ENCODE measurements around the gene SEPHS2.
"Not testable (repeated sequence)": the region's sequence is repeated elsewhere in the genome, so short reads cannot be mapped to it uniquely, and the experiment has no call there.

Gene SEPHS2

GRCh38 chr16:30445408-30446202 lies at the start of gene SEPHS2:
TSS of gene SEPHS2 (minus strand) at chr16:30445874. CDS start at chr16:30445727, 147 bp downstream.
- DNase-seq (ENCODE audit: low read depth) = peak; percentile 97

GRCh38 chr16:30494709-30495108 lies 49.0 kb upstream of the SEPHS2 start:
- DNase-seq (ENCODE audit: low read depth) = no peak

- DNase-seq (ENCODE audit: low read depth) = no peak
Observed at GRCh38 chr16:30493941-30494488, 48.3 kb upstream of the SEPHS2 start.

GRCh38 chr16:30491744-30492308 lies 46.2 kb upstream of the SEPHS2 start:
- DNase-seq (ENCODE audit: low read depth) = peak; percentile 97

- no peak for DNase-seq (ENCODE audit: low read depth)
Observed at GRCh38 chr16:30491229-30491628, 45.6 kb upstream of the SEPHS2 start.

GRCh38 chr16:30490210-30490609 lies 44.5 kb upstream of the SEPHS2 start:
- DNase-seq (ENCODE audit: low read depth) = no peak

GRCh38 chr16:30488764-30489605 lies 43.3 kb upstream of the SEPHS2 start:
- DNase-seq (ENCODE audit: low read depth) = no peak

GRCh38 chr16:30485818-30486436 lies 40.3 kb upstream of the SEPHS2 start:
- peak; percentile 72 for DNase-seq (ENCODE audit: low read depth)

- DNase-seq (ENCODE audit: low read depth) = no peak
Observed at GRCh38 chr16:30484887-30485286, 39.2 kb upstream of the SEPHS2 start.

GRCh38 chr16:30482366-30482765 lies 36.7 kb upstream of the SEPHS2 start:
- peak; percentile 6 for DNase-seq (ENCODE audit: low read depth)

- no peak for DNase-seq (ENCODE audit: low read depth)
Observed at GRCh38 chr16:30481381-30481780, 35.7 kb upstream of the SEPHS2 start.

GRCh38 chr16:30478766-30479478 lies 33.2 kb upstream of the SEPHS2 start:
- no peak for DNase-seq (ENCODE audit: low read depth)

GRCh38 chr16:30477773-30478172 lies 32.1 kb upstream of the SEPHS2 start:
- not testable (repeated sequence) for DNase-seq (ENCODE audit: low read depth)

- no peak for DNase-seq (ENCODE audit: low read depth)
Observed at GRCh38 chr16:30476991-30477390, 31.3 kb upstream of the SEPHS2 start.

- DNase-seq (ENCODE audit: low read depth) = no peak
Observed at GRCh38 chr16:30474684-30475083, 29.0 kb upstream of the SEPHS2 start.

GRCh38 chr16:30474074-30474452 lies 28.4 kb upstream of the SEPHS2 start:
- DNase-seq (ENCODE audit: low read depth) = no peak

GRCh38 chr16:30473231-30474073 lies 27.8 kb upstream of the SEPHS2 start:
- DNase-seq (ENCODE audit: low read depth) = no peak

GRCh38 chr16:30472328-30472942 lies 26.8 kb upstream of the SEPHS2 start, which contains the start of gene ITGAL:
TSS of gene ITGAL (plus strand) at chr16:30472742. CDS start at chr16:30472838, 96 bp downstream.
- DNase-seq (ENCODE audit: low read depth) = no peak

- DNase-seq (ENCODE audit: low read depth) = no peak
Observed at GRCh38 chr16:30470632-30470995, 24.9 kb upstream of the SEPHS2 start.

GRCh38 chr16:30470170-30470512 lies 24.5 kb upstream of the SEPHS2 start:
- no peak for DNase-seq (ENCODE audit: low read depth)
